RPMI7951 (cell line): ENCODE measurements around the gene CCNT2. TPM values are rescaled to one million over a fixed set of nuclear protein-coding genes. Genes with fewer than 3 reads are reported as not detected.
A peak's percentile ranks its signal among the peaks of the same experiment; 100 is the strongest.
"Not testable (repeated sequence)": the region's sequence is repeated elsewhere in the genome, so short reads cannot be mapped to it uniquely, and the experiment has no call there.

Experiments used
- DNase-seq: peaks from one replicate; pipeline ENCODE4 v3.0.0-alpha.2; 2012; ENCODE audit warnings: low read depth
- total RNA-seq: library from RNA; depleted of rRNA; stranded (reverse); fragments of >200 nt; shearing (Covaris generic); gene quantifications from 2 replicates; pipeline ENCODE4 v1.2.3, GENCODE V29; 2014

Gene CCNT2
- total RNA-seq, 1 experiment from 2014 or later: 25.6 TPM

GRCh38 chr2:134919341-134920210 lies 954 bp downstream of the CCNT2 start:
- peak; percentile 40 for DNase-seq

GRCh38 chr2:134924912-134925311 lies 6.3 kb downstream of the CCNT2 start:
- no peak for DNase-seq

GRCh38 chr2:134926231-134926931 lies 7.8 kb downstream of the CCNT2 start:
- peak; percentile 12 for DNase-seq

- DNase-seq: peak; percentile 49
Measured at GRCh38 chr2:134927195-134927594, 8.6 kb downstream of the CCNT2 start.

- DNase-seq: no peak
Measured at GRCh38 chr2:134932864-134933526, 14.4 kb downstream of the CCNT2 start.

- no peak for DNase-seq
Measured at GRCh38 chr2:134933732-134934131, 15.1 kb downstream of the CCNT2 start.

- no peak for DNase-seq
Measured at GRCh38 chr2:134934150-134934549, 15.5 kb downstream of the CCNT2 start.

- no peak for DNase-seq
Measured at GRCh38 chr2:134934641-134935040, 16.0 kb downstream of the CCNT2 start.

GRCh38 chr2:134936691-134937090 lies 18.1 kb downstream of the CCNT2 start:
- no peak for DNase-seq

GRCh38 chr2:134943540-134943939 lies 24.9 kb downstream of the CCNT2 start:
- no peak for DNase-seq

GRCh38 chr2:134944975-134945374 lies 26.4 kb downstream of the CCNT2 start:
- no peak for DNase-seq

- no peak for DNase-seq
Measured at GRCh38 chr2:134946073-134946472, 27.5 kb downstream of the CCNT2 start.

GRCh38 chr2:134949981-134950708 lies 31.5 kb downstream of the CCNT2 start:
- DNase-seq: no peak

GRCh38 chr2:134950886-134951285 lies 32.3 kb downstream of the CCNT2 start:
- DNase-seq: no peak

GRCh38 chr2:134952608-134953007 lies 34.0 kb downstream of the CCNT2 start:
- no peak for DNase-seq

- DNase-seq: no peak
Measured at GRCh38 chr2:134954065-134954464, 35.4 kb downstream of the CCNT2 start.

- no peak for DNase-seq
Measured at GRCh38 chr2:134955744-134956143, 37.1 kb downstream of the CCNT2 start.

- DNase-seq: no peak
Measured at GRCh38 chr2:134957477-134957876, 38.9 kb downstream of the CCNT2 start.

GRCh38 chr2:134967166-134967565 lies 48.5 kb downstream of the CCNT2 start:
- not testable (repeated sequence) for DNase-seq

GRCh38 chr2:134973241-134974138 lies 54.9 kb downstream of the CCNT2 start:
- no peak for DNase-seq
